SK-N-MC (cell line): ENCODE data around the gene CSMD2.

Source experiments
- EZH2 ChIP-seq: fragments of 200-600 bp; sonication (generic); IDR thresholded peaks from one replicate; pipeline ENCODE4 v1.6.1; 2017; ENCODE audit warnings: antibody characterized with exemption
- POLR2AphosphoS5 ChIP-seq: IDR thresholded peaks from 2 replicates; pipeline ENCODE4 v1.6.1; 2012; ENCODE audit warnings: mild to moderate bottlenecking, low read depth, low read length, borderline replicate concordance

- TF ChIP-seq EZH2, result no peak
- no peak for TF ChIP-seq POLR2AphosphoS5
Measured at GRCh38 chr1:33468531-33468930, 696.5 kb downstream of the CSMD2 start.
